BE2C (cell line): Measurements from ENCODE around the gene PTPRM.

Experiments
- DNase-seq: peaks from one replicate; pipeline ENCODE4 v3.0.0-alpha.2; 2020
- H3K27me3 ChIP-seq: fragments of 250-450 bp; sonication (Bioruptor Pico); 2 replicates; pipeline ENCODE4 v1.5.1; 2020; ENCODE audit warnings: mild to moderate bottlenecking
- H3K36me3 ChIP-seq: fragments of 250-450 bp; sonication (Bioruptor Pico); 2 replicates; pipeline ENCODE4 v1.5.1; 2020; ENCODE audit warnings: mild to moderate bottlenecking
- H3K4me1 ChIP-seq: fragments of 250-450 bp; sonication (Bioruptor Pico); 2 replicates; pipeline ENCODE4 v1.5.1; 2020
- H3K4me3 ChIP-seq: 2 replicates; pipeline ENCODE4 v1.5.1; 2011; ENCODE audit warnings: low read depth, low read length
- H3K9me3 ChIP-seq: fragments of 250-450 bp; sonication (Bioruptor Pico); 2 replicates; pipeline ENCODE4 v1.5.1; 2020
- TF ChIP-seq, protein P1 (sequence below): IDR thresholded peaks from 2 replicates; pipeline ENCODE4 v1.5.1; 2012; ENCODE audit warnings: mild to moderate bottlenecking, low read depth, low read length

PTPRM gene

DNA sequence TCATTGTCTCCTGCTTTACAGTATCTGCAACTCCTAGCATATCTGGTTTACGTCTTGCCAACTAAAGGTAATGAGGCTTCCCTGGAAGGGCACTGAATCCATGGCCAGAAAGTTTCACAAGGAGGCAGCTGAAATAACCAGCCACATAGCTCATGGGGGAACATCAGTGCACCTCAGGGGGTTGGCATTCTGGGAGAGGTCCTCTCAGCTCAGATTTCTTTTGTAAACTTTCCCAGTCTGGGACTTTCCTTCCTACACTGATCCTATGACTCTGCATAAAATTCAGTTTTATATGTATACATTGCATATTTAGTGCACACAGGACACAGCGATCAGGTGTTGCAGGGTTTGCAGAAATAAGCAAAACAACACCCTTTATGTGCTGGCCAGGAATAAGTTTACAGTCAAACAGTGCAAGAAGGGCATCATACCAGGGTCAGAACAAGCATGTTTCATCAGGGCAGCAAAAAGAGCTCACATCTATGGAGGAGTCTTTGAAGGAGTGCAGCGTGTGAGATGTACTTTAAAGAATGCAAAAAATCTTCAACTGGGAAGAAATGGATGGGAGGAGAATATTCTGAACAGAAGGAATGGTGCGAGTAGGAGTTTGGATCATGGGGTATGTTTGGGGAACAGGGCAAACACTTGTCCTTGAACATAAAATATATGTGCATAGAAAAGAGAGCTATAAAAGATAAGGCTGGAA is 801.5 kb downstream of the PTPRM start:
- H3K36me3 ChIP-seq: no peaks in the 10 kb centered on the region
- TF ChIP-seq, protein P1, sequence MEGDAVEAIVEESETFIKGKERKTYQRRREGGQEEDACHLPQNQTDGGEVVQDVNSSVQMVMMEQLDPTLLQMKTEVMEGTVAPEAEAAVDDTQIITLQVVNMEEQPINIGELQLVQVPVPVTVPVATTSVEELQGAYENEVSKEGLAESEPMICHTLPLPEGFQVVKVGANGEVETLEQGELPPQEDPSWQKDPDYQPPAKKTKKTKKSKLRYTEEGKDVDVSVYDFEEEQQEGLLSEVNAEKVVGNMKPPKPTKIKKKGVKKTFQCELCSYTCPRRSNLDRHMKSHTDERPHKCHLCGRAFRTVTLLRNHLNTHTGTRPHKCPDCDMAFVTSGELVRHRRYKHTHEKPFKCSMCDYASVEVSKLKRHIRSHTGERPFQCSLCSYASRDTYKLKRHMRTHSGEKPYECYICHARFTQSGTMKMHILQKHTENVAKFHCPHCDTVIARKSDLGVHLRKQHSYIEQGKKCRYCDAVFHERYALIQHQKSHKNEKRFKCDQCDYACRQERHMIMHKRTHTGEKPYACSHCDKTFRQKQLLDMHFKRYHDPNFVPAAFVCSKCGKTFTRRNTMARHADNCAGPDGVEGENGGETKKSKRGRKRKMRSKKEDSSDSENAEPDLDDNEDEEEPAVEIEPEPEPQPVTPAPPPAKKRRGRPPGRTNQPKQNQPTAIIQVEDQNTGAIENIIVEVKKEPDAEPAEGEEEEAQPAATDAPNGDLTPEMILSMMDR: no peak
- no peak for DNase-seq

DNA sequence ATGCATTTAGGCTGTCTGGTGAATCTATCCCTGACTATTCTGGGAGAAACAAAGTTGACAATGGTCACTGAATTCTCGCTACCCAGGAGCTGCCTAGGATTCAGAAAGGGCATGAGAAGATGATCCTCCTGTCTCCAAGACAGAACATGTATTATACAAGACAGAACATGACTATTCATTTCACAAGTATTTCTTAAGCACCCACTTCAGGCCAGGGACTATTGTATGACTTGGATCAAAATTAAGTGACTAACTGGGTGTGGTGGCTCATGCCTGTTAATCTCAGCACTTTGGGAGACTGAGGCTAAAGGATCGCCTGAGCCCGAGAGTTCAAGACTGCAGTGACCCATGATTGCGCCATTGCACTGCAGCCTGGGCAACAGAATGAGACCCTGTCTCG is 806.4 kb downstream of the PTPRM start:
- no peak for DNase-seq
- Histone ChIP-seq H3K4me1 (no peaks in the 10 kb centered on the region), H3K27me3 (no peaks in the 10 kb centered on the region), H3K36me3 (no peaks in the 10 kb centered on the region), H3K9me3 (no peaks in the 10 kb centered on the region), H3K4me3 (no peak overlapping the region)
- TF ChIP-seq, protein P1: no peak

More for the DNA sequence above, 801.5 kb downstream of the PTPRM start:
- Histone ChIP-seq H3K27me3 (no peaks in the 10 kb centered on the region), H3K4me3 (no peak overlapping the region), H3K4me1 (no peaks in the 10 kb centered on the region), H3K9me3 (no peaks in the 10 kb centered on the region)

DNA sequence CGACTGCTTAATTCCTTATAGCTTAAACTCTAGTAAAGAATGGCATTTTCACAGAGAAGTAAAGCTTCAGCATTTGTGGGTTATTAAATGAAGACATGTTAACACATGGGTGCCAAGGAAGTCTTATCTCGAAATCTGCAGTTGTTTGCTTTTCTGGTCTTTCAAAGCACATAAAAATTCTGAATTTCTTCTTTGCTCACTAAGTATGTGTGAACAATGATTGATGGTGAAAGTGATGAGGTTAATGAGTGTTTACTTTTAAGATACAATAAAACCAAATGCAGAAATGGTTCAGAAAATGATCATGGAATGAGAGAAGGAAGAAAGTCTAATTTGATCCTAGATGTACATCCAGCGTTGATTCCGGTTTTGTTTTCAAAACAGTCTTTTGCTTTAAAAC is 807.6 kb downstream of the PTPRM start:
- no peaks in the 10 kb centered on the region for H3K27me3 ChIP-seq
- H3K9me3 ChIP-seq: no peaks in the 10 kb centered on the region
- no peak for DNase-seq
- TF ChIP-seq, protein P1: no peak
- no peak overlapping the region for H3K4me3 ChIP-seq
- H3K36me3 ChIP-seq: no peaks in the 10 kb centered on the region
- no peaks in the 10 kb centered on the region for H3K4me1 ChIP-seq

DNA sequence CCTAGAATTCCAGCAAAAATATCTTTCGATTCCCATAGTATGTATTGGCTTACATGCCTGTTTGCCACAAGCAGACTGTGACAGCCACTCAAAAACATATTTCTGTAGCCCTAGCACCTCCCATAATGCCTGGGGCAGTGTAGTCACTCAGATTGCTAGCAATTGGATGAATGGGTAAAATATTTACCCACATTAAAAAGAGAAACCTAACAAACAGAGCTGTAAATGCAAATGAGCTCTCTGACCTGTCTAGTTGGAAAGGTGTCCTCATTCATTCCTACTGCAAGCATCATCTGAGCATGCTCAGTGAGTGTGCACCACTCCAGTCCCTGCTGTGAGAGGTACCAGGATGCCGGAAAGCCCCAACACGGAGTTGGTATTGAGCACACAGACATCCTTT is 808.1 kb downstream of the PTPRM start:
- Histone ChIP-seq H3K27me3 (no peaks in the 10 kb centered on the region), H3K36me3 (no peaks in the 10 kb centered on the region), H3K4me3 (no peak overlapping the region), H3K4me1 (no peaks in the 10 kb centered on the region), H3K9me3 (no peaks in the 10 kb centered on the region)
- DNase-seq: no peak
- TF ChIP-seq, protein P1: no peak

DNA sequence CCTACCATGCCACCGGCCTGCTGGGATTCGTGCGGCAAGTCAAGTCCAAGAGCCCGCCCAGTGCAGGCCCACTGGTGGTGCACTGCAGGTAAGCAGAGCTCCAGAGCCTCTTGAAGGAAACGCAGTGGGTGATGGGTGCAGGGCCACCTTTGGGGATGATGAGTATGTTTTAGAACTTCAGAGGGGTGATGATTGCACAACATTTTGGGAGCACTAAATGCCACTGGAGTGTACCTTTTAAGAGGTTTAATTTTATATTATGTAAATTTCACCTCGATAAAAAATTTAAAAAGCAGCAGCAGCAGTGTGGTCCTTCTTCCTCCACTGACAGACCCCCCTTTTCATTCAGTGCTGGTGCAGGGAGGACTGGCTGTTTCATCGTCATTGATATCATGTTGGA is 809.0 kb downstream of the PTPRM start:
- no peaks in the 10 kb centered on the region for H3K4me1 ChIP-seq
- no peak for DNase-seq
- TF ChIP-seq, protein P1: no peak
- no peaks in the 10 kb centered on the region for H3K9me3 ChIP-seq
- H3K36me3 ChIP-seq: no peaks in the 10 kb centered on the region
- no peak overlapping the region for H3K4me3 ChIP-seq
- no peaks in the 10 kb centered on the region for H3K27me3 ChIP-seq

DNA sequence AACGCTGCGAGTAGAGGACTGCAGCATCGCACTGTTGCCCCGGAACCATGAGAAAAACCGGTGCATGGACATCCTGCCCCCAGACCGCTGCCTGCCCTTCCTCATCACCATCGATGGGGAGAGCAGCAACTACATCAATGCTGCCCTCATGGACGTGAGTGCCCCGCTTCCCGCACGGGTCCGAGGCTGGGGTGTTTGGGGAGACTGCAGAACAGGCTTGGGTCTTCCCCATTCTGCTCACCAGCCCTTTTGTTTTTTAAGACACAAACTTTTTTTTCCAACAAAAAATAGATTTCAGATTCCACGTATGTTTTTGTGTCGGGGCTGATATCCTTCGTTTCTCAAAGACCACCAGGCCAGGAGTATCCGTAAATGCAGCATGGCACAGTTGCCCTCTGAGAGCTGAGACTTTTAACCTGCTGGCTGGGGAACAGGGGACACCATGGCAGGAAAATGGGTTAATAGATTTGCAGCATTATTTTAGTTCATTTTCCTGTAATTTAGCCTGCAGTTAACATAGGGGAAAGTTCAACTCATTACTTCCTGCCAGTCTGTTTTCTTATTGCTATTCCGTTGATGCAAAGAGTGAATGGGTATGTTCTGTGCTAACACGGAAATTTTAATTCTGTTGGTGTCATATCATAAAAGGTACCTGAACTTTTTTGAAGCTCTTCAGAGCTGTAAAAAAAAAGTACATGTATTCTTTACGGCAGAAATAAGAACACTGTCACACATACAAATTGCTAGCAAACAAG is 812.2 kb downstream of the PTPRM start:
- H3K9me3 ChIP-seq: no peaks in the 10 kb centered on the region
- no peaks in the 10 kb centered on the region for H3K27me3 ChIP-seq
- H3K4me3 ChIP-seq: no peak overlapping the region
- TF ChIP-seq, protein P1: no peak
- H3K4me1 ChIP-seq: no peaks in the 10 kb centered on the region
- H3K36me3 ChIP-seq: no peaks in the 10 kb centered on the region
- no peak for DNase-seq
